GM23338 (cell line): Measurements from ENCODE around the gene SRGAP1. TPM values are rescaled to one million over a fixed set of nuclear protein-coding genes. Genes with fewer than 3 reads are reported as not detected.

Source experiments
- ATAC-seq: fragments of 200-7000 bp; cut with Tn5 transposase; 3 replicates; pipeline ENCODE4 v1.9.1; 2020
- DNase-seq: peaks from one replicate; pipeline ENCODE4 v3.0.0-alpha.2; 2015; ENCODE audit warnings: low spot score
- H2AFZ ChIP-seq: fragments of 200-600 bp; sonication (generic); 2 replicates; pipeline ENCODE4 v1.8.0; 2016; ENCODE audit warnings: antibody characterized with exemption, mild to moderate bottlenecking, moderate library complexity
- H3F3A ChIP-seq: fragments of 200-600 bp; sonication (generic); replicated peaks from 2 replicates; pipeline ENCODE4 v1.8.0; 2017; ENCODE audit warnings: antibody characterized with exemption, mixed run types, low read depth
- H3K27ac ChIP-seq: fragments of 200-600 bp; sonication (generic); 2 replicates; pipeline ENCODE4 v1.6.1; 2016; ENCODE audit warnings: low read depth
- H3K27me3 ChIP-seq: fragments of 200-600 bp; sonication (generic); 2 replicates; pipeline ENCODE4 v1.8.0; 2016; ENCODE audit warnings: mild to moderate bottlenecking, mixed run types, moderate library complexity; ENCODE audit not compliant: insufficient read depth
- H3K36me3 ChIP-seq: fragments of 200-600 bp; sonication (generic); 2 replicates; pipeline ENCODE4 v1.8.0; 2016; ENCODE audit warnings: mild to moderate bottlenecking; ENCODE audit not compliant: insufficient read depth
- H3K4me1 ChIP-seq: fragments of 200-600 bp; sonication (generic); 2 replicates; pipeline ENCODE4 v1.8.0; 2016; ENCODE audit warnings: mild to moderate bottlenecking, moderate library complexity; ENCODE audit not compliant: insufficient read depth
- H3K4me2 ChIP-seq: fragments of 200-600 bp; sonication (generic); 2 replicates; pipeline ENCODE4 v1.7.1; 2017; ENCODE audit warnings: mixed run types
- H3K4me3 ChIP-seq: fragments of 200-600 bp; sonication (generic); 2 replicates; pipeline ENCODE4 v1.6.1; 2016; ENCODE audit warnings: mixed run types
- H3K79me2 ChIP-seq: fragments of 200-600 bp; sonication (generic); replicated peaks from 2 replicates; pipeline ENCODE4 v1.8.0; 2017; ENCODE audit warnings: mild to moderate bottlenecking; ENCODE audit not compliant: insufficient read depth
- H3K9me2 ChIP-seq: fragments of 200-600 bp; sonication (generic); 2 replicates; pipeline ENCODE4 v1.8.0; 2017; ENCODE audit not compliant: insufficient read depth
- H4K20me1 ChIP-seq: fragments of 200-600 bp; sonication (generic); replicated peaks from 2 replicates; pipeline ENCODE4 v1.8.0; 2017; ENCODE audit warnings: mild to moderate bottlenecking; ENCODE audit not compliant: insufficient read depth
- H3K27ac Mint-ChIP-seq: 2 replicates; pipeline ENCODE4 v1.8.0; 2020; ENCODE audit warnings: inconsistent platforms, mild to moderate bottlenecking, moderate library complexity, mixed read lengths
- H3K27me3 Mint-ChIP-seq: 3 replicates; pipeline ENCODE4 v1.8.0; 2022; ENCODE audit warnings: low read depth, mild to moderate bottlenecking, moderate library complexity, mixed read lengths, inconsistent platforms; ENCODE audit not compliant: insufficient read depth, poor library complexity
- H3K36me3 Mint-ChIP-seq: 3 replicates; pipeline ENCODE4 v1.8.0; 2021; ENCODE audit warnings: low read depth, mild to moderate bottlenecking, inconsistent platforms, moderate library complexity, mixed read lengths
- H3K4me1 Mint-ChIP-seq: 3 replicates; pipeline ENCODE4 v1.8.0; 2020; ENCODE audit warnings: mild to moderate bottlenecking, inconsistent platforms, mixed read lengths
- H3K4me3 Mint-ChIP-seq: 3 replicates; pipeline ENCODE4 v1.8.0; 2021; ENCODE audit warnings: moderate library complexity, mild to moderate bottlenecking, inconsistent platforms, mixed read lengths
- H3K9me3 Mint-ChIP-seq: 3 replicates; pipeline ENCODE4 v1.8.0; 2020; ENCODE audit warnings: moderate library complexity, mild to moderate bottlenecking, inconsistent platforms, mixed read lengths
- CREB1 ChIP-seq: fragments of 250-450 bp; sonication (Bioruptor Pico); IDR thresholded peaks from 2 replicates; pipeline ENCODE4 v1.5.0; 2020; ENCODE audit warnings: low read depth, mild to moderate bottlenecking, moderate library complexity
- CTCF ChIP-seq, 2 experiments: fragments of 200-600 bp in 1 of 2; sonication (generic) in 1 of 2; conservative IDR thresholded peaks; 2 replicates each; pipeline versions ENCODE4 v1.5.1 to v1.6.1; 2016 to 2017; ENCODE audit warnings: antibody characterized with exemption in 2 of 2, low read depth in 2 of 2, mild to moderate bottlenecking in 2 of 2, moderate library complexity in 1 of 2
- EZH2phosphoT487 ChIP-seq: fragments of 200-600 bp; sonication (generic); IDR thresholded peaks from one replicate; pipeline ENCODE4 v1.8.1; 2018; ENCODE audit warnings: antibody characterized with exemption; ENCODE audit not compliant: unreplicated experiment
- JUNB ChIP-seq: IDR thresholded peaks from one replicate; pipeline ENCODE4 v1.6.1; 2016; ENCODE audit warnings: antibody characterized with exemption; ENCODE audit not compliant: unreplicated experiment
- POLR2AphosphoS5 ChIP-seq: IDR thresholded peaks from 2 replicates; pipeline ENCODE4 v1.6.1; 2016; ENCODE audit warnings: antibody characterized with exemption, low read depth
- REST ChIP-seq: IDR thresholded peaks from one replicate; pipeline ENCODE4 v1.6.1; 2018; ENCODE audit warnings: antibody characterized with exemption; ENCODE audit not compliant: unreplicated experiment
- STAT1 ChIP-seq: IDR thresholded peaks from one replicate; pipeline ENCODE4 v1.6.1; 2016; ENCODE audit warnings: antibody characterized with exemption; ENCODE audit not compliant: unreplicated experiment
- ZNF114 ChIP-seq: fragments of 250-450 bp; sonication (Bioruptor Pico); IDR thresholded peaks from 2 replicates; pipeline ENCODE4 v1.5.0; 2020; ENCODE audit warnings: mild to moderate bottlenecking, moderate library complexity
- ZNF331 ChIP-seq: fragments of 250-450 bp; sonication (Bioruptor Pico); IDR thresholded peaks from 2 replicates; pipeline ENCODE4 v1.5.0; 2020; ENCODE audit warnings: low read depth, mild to moderate bottlenecking, moderate library complexity
- polyA plus RNA-seq: library from polyadenylated mRNA; unstranded; fragments of >200 nt; fragmentation: Nextera tagmentation; extraction: Ambion mirVana; gene quantifications from 2 replicates; pipeline ENCODE4 v1.2.1, GENCODE V29; 2016
- total RNA-seq: library from RNA; depleted of rRNA; stranded (reverse); fragments of >200 nt; shearing (Covaris generic); gene quantifications from 2 replicates; pipeline ENCODE4 v1.2.3, GENCODE V29; 2014

SRGAP1 gene
- total and polyA plus RNA-seq, 2 experiments from 2014 or later: 6.1 to 8.1 TPM

GRCh38 chr12:63855299-63855698, 10.8 kb downstream of the SRGAP1 start (continued):
- TF ChIP-seq REST (no peak), ZNF114 (no peak), STAT1 (no peak), EZH2phosphoT487 (no peak), ZNF331 (CRISPR knock-in tag) (no peak), JUNB (no peak)

DNA sequence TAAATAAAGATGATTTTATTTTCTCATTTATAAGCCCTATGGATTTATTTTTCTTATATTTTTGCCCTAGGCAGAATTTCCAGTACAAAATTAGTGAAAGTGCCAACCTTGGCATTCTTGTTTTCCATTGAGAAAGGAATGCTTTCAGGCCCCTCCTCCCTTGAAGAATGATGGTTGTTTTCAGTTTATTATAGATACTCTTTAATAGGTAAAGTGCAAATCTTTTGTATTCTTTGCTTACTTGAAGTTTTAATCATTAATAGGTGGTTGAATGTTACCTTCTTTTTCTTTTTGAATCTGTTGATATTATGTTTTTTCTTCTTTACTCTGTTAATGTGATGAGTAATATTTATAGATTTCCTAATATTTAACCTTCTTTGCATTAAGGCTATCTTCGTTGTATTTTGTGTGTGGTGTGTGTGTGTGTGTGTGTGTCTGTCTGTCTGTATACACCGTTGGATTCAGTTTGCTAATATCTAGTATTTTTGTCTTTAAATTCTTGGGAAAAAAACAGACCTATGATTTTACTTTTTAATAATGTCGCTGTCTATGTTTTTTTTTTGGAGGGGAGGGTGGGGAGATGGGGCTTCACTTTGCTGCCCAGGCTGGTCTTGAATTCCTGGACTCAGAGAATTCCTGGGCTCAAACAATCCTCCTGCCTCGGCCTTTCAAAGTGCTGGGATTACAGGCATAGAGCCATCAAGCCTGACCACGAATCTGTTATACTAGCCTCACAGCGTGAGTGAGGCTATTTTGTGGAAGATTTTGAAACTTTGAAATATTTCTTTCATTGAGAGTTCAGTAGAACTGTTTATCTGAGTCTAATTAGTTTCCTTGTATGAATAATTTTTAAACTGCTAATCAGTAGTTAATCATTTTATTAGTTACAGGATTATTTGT, 13.5 kb downstream of the SRGAP1 start:
- Histone ChIP-seq H3K9me2 (no peaks in the 10 kb centered on the region), H3K79me2 (peaks cover 12% of the 10 kb centered on the region; the same call in 1 of the 2 replicates), H3K4me2 (no peak overlapping the region), H3K27ac (no peak overlapping the region), H3K4me3 (no peak overlapping the region), H2AFZ (no peak overlapping the region), H3F3A (no peaks in the 10 kb centered on the region), H3K36me3 (no peaks in the 10 kb centered on the region), H3K27me3 (no peaks in the 10 kb centered on the region), H3K4me1 (peaks cover 13% of the 10 kb centered on the region), H4K20me1 (no peaks in the 10 kb centered on the region)
- Mint-ChIP-seq H3K4me1 (peaks cover 9% of the 10 kb centered on the region; the same call in 2 of the 3 replicates), H3K9me3 (no peaks in the 10 kb centered on the region), H3K27me3 (peaks cover 4% of the 10 kb centered on the region), H3K27ac (no peak overlapping the region), H3K4me3 (no peak overlapping the region), H3K36me3 (no peaks in the 10 kb centered on the region)
- ATAC-seq: no peak
- DNase-seq: no peak
- TF ChIP-seq REST (no peak), CTCF (conservative IDR thresholded peaks at IDR 0.05; ENCODE audit: low read depth in 2 of 2) (no peak), STAT1 (no peak), POLR2AphosphoS5 (no peak), ZNF331 (CRISPR knock-in tag) (no peak), CREB1 (CRISPR knock-in tag) (no peak), ZNF114 (no peak)
